GM12878 (cell line): ENCODE measurements around the gene MRPL21. TPM values are rescaled to one million over a fixed set of nuclear protein-coding genes. Genes with fewer than 3 reads are reported as not detected.
A peak's percentile ranks its signal among the peaks of the same experiment; 100 is the strongest.

Source experiments
- BHLHE40 ChIP-seq, 2 experiments: fragments of 450-650 bp in 1 of 2; IDR thresholded peaks; 2 replicates each; pipeline ENCODE4 v1.6.1; 2011 to 2017; ENCODE audit warnings: low read depth in 2 of 2, borderline replicate concordance in 1 of 2, improper control_type of control experiment in 1 of 2, low read length in 1 of 2, mild to moderate bottlenecking in 1 of 2
- CEBPZ ChIP-seq: fragments of 150-350 bp; IDR thresholded peaks from 2 replicates; pipeline ENCODE4 v1.6.1; 2016; ENCODE audit warnings: low read depth, low read length
- DPF2 ChIP-seq: fragments of 450-650 bp; IDR thresholded peaks from 2 replicates; pipeline ENCODE4 v1.6.1; 2017; ENCODE audit warnings: mild to moderate bottlenecking
- HDAC6 ChIP-seq: fragments of 200-600 bp; sonication (generic); IDR thresholded peaks from one replicate; pipeline ENCODE4 v1.8.0; 2017; ENCODE audit warnings: antibody characterized with exemption; ENCODE audit not compliant: unreplicated experiment
- MLLT1 ChIP-seq: fragments of 450-650 bp; IDR thresholded peaks from 2 replicates; pipeline ENCODE4 v1.6.1; 2016; ENCODE audit warnings: mild to moderate bottlenecking
- MXI1 ChIP-seq: fragments of 150-350 bp; IDR thresholded peaks from 2 replicates; pipeline ENCODE4 v1.6.1; 2011; ENCODE audit warnings: low read depth, mild to moderate bottlenecking, inconsistent platforms, low read length, improper control_type of control experiment
- MYB ChIP-seq: fragments of 150-350 bp; IDR thresholded peaks from 2 replicates; pipeline ENCODE4 v1.6.1; 2014; ENCODE audit warnings: mild to moderate bottlenecking, low read depth, low read length, borderline replicate concordance
- NKRF ChIP-seq: fragments of 450-650 bp; conservative IDR thresholded peaks from 2 replicates; pipeline ENCODE4 v1.6.1; 2017; ENCODE audit warnings: mild to moderate bottlenecking, moderate library complexity
- POLR2AphosphoS5 ChIP-seq: IDR thresholded peaks from 2 replicates; pipeline ENCODE4 v1.6.1; 2011; ENCODE audit warnings: mild to moderate bottlenecking, low read length, inconsistent platforms
- RUNX3 ChIP-seq: IDR thresholded peaks from 2 replicates; pipeline ENCODE4 v1.6.1; 2012; ENCODE audit warnings: low read length, inconsistent platforms
- SUZ12 ChIP-seq: fragments of 200-600 bp; sonication (generic); IDR thresholded peaks from one replicate; pipeline ENCODE4 v1.6.1; 2018; ENCODE audit warnings: antibody characterized with exemption, mild to moderate bottlenecking; ENCODE audit not compliant: unreplicated experiment
- TARDBP ChIP-seq: IDR thresholded peaks from 2 replicates; pipeline ENCODE4 v1.6.1; 2016; ENCODE audit warnings: borderline replicate concordance
- WRNIP1 ChIP-seq: IDR thresholded peaks from 2 replicates; pipeline ENCODE4 v1.6.1; 2011; ENCODE audit warnings: low read depth, low read length, improper control_type of control experiment, borderline replicate concordance
- ZBTB11 ChIP-seq: fragments of 450-650 bp; formaldehyde crosslinking; IDR thresholded peaks from 2 replicates; pipeline ENCODE4 v1.5.0; 2022; ENCODE audit warnings: mild to moderate bottlenecking, missing genetic modification characterization
- ZBTB33 ChIP-seq: fragments of 450-650 bp; IDR thresholded peaks from 2 replicates; pipeline ENCODE4 v1.6.1; 2017; ENCODE audit warnings: mild to moderate bottlenecking
- polyA plus RNA-seq, 11 experiments: library from polyadenylated mRNA; depleted of rRNA in 4 of 11; unstranded in 6 of 11; stranded (reverse) in 5 of 11; fragments of >200 nt; fragmentation: Nextera tagmentation in 4 of 11; fragmentation: Illumina TruSeq in 1 of 11; extraction: Ambion mirVana in 4 of 11; extraction: Trizol in 1 of 11; gene quantifications; 1 replicate in 1 of 11; 2 replicates in 10 of 11; pipeline versions ENCODE4 v1.2.1 to v1.2.3, GENCODE V29; 2011 to 2016; ENCODE audit warnings: inconsistent platforms in 2 of 11, missing spikeins in 2 of 11, low read depth in 1 of 11
- total RNA-seq, 4 experiments: library from RNA; depleted of rRNA in 3 of 4; stranded (reverse); fragments of >200 nt in 3 of 4; fragmentation: Illumina TruSeq in 1 of 4; extraction: Trizol in 1 of 4; gene quantifications; 2 replicates each; pipeline versions ENCODE4 v1.2.1 to v1.2.3, GENCODE V29; 2013 to 2021

Gene MRPL21
- total and polyA plus RNA-seq, 10 of the 15 experiments (the other 5 are each of a cell fraction or from before 2014, with no cell fraction given): 86.6 to 283 (median 130) TPM

GRCh38 chr11:68903288-68904247, at the start of gene MRPL21, which contains the start of gene IGHMBP2 (continued):
- TF ChIP-seq DPF2 (peak; percentile 76; the same call in 1 of the 2 replicates), ZBTB33 (no peak), MYB (0 out of 2 replicates have a peak, but pooled peaks have one; percentile 34), MLLT1 (no peak; the same call in 1 of the 2 replicates), SUZ12 (no peak), CEBPZ (no peak), RUNX3 (peak; percentile 88), HDAC6 (no peak), MXI1 (peak; percentile 90), NKRF (peak; percentile 79), TARDBP (peak; percentile 93), WRNIP1 (peak; percentile 76; the same call in 1 of the 2 replicates), ZBTB11 (peak; percentile 100), POLR2AphosphoS5 (peak; percentile 94), BHLHE40 (IDR thresholded peaks at IDR 0.05; ENCODE audit: borderline replicate concordance in 1 of 2, low read depth in 2 of 2, low read length in 1 of 2) (peak; percentile 73 to 84; a peak in 3 of 4 replicates)
